HG03342 (cell line): Measurements from ENCODE around the gene HSF2.

Source experiments
- ATAC-seq: cut with Tn5 transposase; IDR thresholded peaks from one replicate; pipeline ENCODE4 v1.9.1; 2021; ENCODE audit warnings: mild to moderate bottlenecking, moderate library complexity; ENCODE audit not compliant: unreplicated experiment

Gene HSF2

GRCh38 chr6:122394016-122394415, 5.4 kb upstream of the HSF2 start:
- ATAC-seq, result no peak

GRCh38 chr6:122399055-122399347, 451 bp upstream of the HSF2 start:
- ATAC-seq, result no peak

GRCh38 chr6:122400121-122400450, 634 bp downstream of the HSF2 start:
- peak; percentile 9 for ATAC-seq

- ATAC-seq, result no peak
Measured at GRCh38 chr6:122400462-122401089, 1.1 kb downstream of the HSF2 start.

- ATAC-seq, result no peak
Measured at GRCh38 chr6:122401104-122401503, 1.7 kb downstream of the HSF2 start.

GRCh38 chr6:122404444-122404843, 5.0 kb downstream of the HSF2 start:
- no peak for ATAC-seq

GRCh38 chr6:122405417-122405816, 6.0 kb downstream of the HSF2 start:
- no peak for ATAC-seq

GRCh38 chr6:122406187-122406586, 6.7 kb downstream of the HSF2 start:
- no peak for ATAC-seq

- no peak for ATAC-seq
Measured at GRCh38 chr6:122407712-122408111, 8.3 kb downstream of the HSF2 start.

GRCh38 chr6:122408240-122408639, 8.8 kb downstream of the HSF2 start:
- no peak for ATAC-seq

- ATAC-seq, result no peak
Measured at GRCh38 chr6:122408702-122409458, 9.4 kb downstream of the HSF2 start.

GRCh38 chr6:122412001-122412400, 12.5 kb downstream of the HSF2 start:
- ATAC-seq, result no peak

GRCh38 chr6:122416825-122417224, 17.4 kb downstream of the HSF2 start:
- ATAC-seq, result no peak

- ATAC-seq, result no peak
Measured at GRCh38 chr6:122422003-122422402, 22.6 kb downstream of the HSF2 start.

- peak; percentile 71 for ATAC-seq
Measured at GRCh38 chr6:122422614-122423267, 23.3 kb downstream of the HSF2 start.

GRCh38 chr6:122423734-122424133, 24.3 kb downstream of the HSF2 start:
- ATAC-seq, result no peak

GRCh38 chr6:122426597-122426996, 27.1 kb downstream of the HSF2 start:
- ATAC-seq, result no peak

GRCh38 chr6:122428781-122429180, 29.3 kb downstream of the HSF2 start:
- no peak for ATAC-seq

- ATAC-seq, result no peak
Measured at GRCh38 chr6:122429323-122429722, 29.9 kb downstream of the HSF2 start.

GRCh38 chr6:122431780-122432179, 32.3 kb downstream of the HSF2 start:
- ATAC-seq, result no peak

- peak; percentile 46 for ATAC-seq
Measured at GRCh38 chr6:122432816-122433215, 33.4 kb downstream of the HSF2 start.

GRCh38 chr6:122438975-122439374, 39.5 kb downstream of the HSF2 start:
- ATAC-seq, result no peak
